ENCODE measurements around the gene CSF1R.
"Not testable (repeated sequence)": the region's sequence is repeated elsewhere in the genome, so short reads cannot be mapped to it uniquely, and the experiment has no call there.

CSF1R gene

DNA sequence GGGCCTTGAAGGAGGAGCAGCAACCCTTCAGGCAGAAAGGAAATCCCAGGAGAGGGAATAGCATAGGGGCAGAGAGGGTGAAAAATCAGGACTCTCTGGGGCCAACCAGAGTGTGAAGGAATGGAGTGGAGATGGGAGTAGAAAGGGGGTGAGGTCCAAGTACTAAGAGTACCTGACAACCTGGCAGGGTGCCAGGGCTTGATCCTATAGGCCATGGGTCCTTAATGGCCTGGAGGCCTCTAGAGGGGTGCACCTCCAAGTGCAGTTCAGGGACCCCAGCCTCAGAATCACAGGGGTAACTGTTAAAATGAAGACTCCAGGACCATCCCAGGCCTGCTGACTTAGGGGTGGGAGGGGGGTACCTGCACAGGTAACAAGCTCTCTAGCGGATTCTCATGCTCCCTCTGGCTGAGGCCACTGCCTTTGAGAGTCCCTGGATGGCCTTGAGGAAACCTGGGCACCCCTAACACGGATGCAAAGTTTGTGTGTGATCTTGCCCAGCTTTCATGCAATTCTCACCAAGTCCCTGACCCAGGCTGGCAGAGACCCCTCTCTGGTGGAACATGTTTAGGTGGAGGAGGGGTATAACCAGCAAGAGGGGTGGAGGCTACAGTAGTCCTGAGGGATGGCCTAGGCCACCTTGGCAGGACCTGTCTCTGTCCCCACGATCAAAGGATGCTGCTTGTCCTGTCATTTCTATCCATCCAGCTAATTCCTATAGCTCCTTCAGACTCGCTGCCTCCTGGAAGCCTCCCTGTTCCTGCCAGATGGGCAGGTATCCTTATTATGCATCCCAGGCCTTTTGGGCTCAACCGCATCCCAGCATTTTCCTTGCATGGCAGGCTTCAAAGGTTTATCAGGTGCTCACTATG lies 17.6 kb upstream of the CSF1R start:
- no peak for DNase-seq (ENCODE audit: low read depth)

DNA sequence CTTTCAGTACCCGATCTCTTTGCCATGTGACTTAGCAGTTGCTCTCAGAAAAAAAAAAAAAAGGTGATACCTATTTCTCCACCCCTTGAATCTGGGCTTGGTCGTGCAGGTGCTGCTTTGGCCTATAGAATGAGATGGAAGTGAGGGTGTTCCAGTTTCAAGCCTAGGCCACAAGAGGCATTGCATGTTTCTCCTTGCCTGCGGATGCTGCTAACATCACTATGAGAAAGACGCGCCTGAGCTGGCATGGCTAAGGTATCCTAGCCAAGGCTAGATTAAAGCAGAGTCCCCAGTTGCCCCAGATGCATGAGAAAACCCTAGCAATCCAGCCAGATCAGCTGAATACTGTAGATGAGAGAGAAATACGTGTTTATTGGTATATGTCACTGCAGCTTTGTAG lies 14.7 kb upstream of the CSF1R start:
- no peak for DNase-seq (ENCODE audit: low read depth)

DNA sequence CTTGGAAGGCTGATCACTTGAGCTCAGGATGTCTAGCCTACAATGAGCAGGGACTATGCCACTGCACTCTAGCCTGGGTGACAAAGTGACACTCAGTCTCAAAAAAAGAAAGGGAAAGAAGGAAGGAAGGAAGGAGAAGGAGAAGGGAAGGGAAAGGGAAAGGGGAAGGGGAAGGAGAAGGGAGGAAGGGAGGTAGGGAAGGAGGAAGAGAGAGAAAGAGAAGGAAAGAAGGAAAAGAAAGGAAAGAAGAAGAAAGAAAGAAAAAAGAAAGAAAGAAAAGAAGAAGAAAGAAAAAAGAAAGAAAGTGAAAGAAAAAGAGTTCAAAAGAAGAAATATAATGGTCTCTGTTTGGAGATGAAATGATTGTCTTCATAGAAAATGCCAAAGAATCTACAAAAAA lies 10.8 kb upstream of the CSF1R start:
- no peak for DNase-seq (ENCODE audit: low read depth)

DNA sequence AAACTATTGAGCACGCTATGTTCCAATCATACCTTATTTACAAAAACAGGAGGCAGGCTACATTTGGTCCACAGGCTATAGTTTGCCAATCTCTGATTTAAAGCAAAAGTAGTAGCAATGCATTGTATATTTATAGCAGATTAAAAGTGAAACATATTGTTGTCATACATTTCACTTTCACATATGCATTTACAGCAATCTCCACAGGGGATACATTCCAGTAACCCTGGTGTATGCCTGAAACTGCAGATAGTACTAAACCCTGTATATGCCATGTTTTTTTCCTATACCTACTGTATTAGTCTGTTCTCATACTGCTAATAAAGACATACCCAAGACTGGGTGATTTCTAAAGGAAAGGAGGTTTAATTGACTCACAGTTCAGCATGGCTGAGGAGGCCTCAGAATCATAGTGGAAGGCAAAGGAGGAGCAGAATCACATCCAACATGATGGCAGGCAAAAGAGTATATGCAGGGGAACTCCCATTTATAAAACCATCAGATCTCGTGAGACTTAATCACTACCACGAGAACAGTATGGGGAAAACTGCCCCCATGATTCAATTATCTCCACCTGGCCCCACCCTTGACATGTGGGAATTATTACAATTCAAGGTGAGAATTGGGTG lies 5.9 kb upstream of the CSF1R start:
- no peak for DNase-seq (ENCODE audit: low read depth)

DNA sequence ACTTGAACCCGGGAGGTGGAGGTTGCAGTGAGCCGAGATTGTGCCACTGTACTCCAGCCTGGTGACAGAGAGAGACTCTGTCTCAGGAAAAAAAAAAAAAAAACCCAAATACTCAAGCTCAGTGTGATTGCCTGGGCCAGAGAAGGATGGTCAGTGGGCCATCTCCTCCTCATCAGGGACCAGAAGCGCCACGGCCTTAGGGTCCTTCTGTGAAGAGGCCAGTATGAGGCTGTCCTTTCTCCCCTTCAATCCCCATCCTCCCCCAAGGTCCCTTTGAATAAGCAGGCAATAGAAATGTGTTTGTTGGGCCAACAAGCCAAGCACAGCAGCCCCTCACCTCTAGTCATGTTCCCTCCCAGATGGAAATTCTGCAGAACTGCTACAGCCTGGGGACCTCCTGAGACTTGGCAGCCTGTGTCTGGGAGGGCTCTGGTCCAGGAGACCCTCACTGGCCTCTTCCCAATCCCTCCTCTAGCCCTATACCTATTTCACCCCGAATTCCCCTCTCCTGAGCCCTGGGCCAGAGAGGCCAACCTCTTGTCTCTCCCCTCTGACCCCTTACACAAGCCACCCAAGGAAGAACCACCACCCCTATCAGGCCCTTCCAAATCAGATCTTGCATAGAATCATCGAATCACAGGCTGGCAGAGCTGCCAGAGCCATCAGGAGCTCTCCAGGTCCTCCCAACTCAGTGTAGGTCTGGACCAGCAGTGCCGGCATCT lies 1.0 kb downstream of the CSF1R start:
- no peak for DNase-seq (ENCODE audit: low read depth)

DNA sequence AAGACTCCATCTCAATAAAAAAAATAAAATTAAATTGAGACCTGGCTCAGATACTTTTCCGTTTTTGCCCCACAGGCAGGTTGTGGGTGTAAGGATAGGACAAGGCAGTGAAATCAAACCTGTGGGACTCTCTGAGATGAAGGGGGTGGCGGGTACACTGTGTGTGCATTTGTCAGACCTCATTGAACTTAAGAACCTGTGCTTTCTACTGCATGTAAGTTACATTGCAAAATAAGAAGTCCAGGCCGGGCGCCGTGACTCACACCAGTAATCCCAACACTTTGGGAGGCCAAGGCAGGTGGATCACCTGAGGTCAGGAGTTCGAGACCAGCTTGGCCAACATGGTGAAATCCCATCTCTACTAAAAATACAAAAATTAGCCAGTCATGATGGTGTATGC lies 1.6 kb downstream of the CSF1R start:
- DNase-seq (ENCODE audit: low read depth) = not testable (repeated sequence)

DNA sequence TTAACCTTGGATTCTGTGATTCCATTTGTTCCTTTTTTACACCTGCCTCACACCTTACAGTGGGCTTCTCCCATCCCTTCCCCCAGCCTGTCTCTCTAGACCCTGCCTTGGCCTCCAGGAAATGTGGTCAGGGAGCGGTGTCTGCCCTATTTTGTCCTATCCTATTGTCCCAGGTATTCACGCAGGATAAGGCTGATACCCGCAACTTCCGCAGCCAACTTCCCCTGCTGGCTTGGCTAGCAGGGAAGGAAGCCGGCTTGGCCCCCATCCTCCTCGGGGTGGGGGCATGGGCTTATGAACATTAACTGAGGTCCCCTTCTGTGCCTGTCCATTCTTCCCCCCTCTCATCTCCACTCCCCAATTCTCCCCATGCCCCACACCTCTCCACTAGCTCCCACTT lies 3.5 kb downstream of the CSF1R start:
- DNase-seq (ENCODE audit: low read depth) = no peak

DNA sequence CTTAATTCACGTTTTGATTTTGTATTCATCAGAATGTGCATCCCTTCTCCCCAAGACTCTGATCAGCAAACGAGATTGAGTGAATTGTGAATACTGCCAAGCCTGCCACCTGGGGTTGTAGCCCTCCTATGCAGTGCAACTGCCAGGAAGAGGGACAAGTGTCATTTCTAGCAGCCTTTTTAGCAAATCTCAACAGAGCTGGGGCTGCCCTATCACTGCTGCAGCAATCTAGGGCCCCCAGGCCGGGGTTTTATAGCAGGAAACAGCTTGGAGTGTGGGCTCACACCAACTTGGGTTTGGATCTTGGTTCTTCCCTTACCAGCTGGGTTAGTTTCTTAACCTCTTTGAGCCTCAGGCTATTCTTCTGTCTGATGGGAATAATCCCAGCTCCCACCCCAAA lies 4.0 kb downstream of the CSF1R start:
- no peak for DNase-seq (ENCODE audit: low read depth)

DNA sequence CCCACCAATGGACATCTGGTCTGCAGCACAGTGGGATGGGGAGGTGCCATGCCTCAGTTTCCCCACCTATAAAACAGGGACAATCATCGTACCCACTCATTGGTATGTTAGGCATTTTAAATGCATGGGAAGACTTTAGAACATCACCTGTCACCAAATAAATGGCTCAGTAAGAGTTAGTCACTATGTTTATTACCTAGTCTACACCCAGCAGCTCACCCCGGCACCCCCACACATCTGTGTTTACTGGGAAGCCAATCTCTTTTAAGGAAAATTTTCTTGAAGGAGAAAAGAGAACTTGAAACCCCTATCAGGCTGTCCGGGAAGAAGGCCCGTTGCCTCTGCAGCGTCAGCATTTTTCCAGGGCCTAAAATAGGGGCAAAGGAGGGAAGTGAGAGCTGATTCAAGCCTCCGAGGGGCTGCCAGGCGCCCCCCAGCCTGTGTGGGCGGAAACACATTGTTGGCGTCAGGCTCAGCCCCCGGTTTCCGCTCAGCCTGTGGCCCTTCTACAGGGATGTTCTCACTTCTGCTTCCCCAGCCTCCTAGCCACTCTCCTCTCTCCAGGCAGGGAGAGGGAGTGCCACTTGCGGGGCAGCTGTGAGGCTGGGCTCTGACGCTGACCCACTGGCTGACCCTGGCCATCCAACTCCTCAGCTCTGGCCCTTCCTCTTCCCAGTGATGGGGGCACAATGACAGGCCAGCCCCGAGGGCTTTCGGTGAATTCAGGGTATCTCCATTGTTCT lies 4.6 kb downstream of the CSF1R start:
- no peak for DNase-seq (ENCODE audit: low read depth)

DNA sequence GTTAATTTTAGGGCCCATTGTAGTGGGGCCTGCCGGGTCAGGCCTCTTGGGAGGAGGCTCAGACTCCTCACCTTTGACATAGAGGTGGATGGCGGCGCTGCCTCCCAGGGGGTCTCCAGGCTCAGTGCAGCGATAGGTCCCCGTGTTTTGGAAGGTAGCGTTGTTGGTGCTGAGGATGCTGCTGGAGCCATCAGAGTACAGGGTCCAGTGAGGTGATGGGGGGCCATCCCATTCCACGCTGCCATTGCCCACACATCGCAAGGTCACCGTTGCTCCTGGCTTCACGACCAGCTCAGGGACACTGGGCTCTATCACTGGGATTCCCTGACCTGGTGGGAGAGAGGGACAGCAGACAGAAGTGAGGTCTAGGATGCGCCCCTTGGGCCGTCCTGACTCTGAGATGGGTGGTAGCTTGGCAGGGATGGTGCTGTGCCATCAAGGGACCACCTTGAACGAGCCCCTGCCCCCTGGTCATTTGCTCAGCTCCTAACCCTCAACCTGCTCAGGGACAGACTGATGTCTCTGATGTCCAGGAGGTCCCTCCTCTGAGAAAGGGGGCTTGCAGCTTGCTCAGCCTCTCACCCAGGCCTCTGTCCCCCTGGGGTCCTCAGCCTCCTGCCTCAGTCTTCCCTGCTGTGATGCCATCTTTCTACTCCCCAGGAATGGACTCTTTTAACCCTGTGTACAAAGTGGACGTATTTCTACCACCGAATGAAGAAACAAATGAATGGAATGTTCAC lies 5.5 kb downstream of the CSF1R start:
- DNase-seq (ENCODE audit: low read depth) = no peak

DNA sequence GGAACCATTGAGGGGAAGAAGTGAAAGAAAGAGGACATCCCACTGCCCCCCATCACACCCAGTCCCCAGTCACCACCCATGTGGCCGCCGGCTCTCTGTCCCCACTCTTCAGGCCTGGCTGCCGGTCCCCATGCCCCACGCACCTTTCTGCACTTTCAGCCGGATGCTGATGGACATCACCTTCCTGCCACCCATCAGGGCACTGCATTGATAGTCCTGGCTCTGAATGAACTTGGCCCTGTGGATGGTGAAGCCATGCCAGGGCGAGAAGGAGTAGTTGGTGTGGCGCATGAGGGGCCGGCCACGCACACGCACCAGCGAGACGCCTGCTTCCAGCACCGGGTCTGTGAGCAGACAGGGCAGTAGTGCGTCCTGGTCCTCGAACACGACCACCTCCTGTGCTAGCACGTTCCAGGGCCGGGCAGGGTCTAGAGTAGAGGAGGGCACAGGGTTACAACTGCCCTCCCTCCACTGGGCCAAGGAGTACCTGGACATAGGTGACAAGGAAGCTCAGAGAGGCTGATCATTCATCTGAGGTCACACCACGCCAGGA lies 6.4 kb downstream of the CSF1R start:
- DNase-seq (ENCODE audit: low read depth) = no peak

DNA sequence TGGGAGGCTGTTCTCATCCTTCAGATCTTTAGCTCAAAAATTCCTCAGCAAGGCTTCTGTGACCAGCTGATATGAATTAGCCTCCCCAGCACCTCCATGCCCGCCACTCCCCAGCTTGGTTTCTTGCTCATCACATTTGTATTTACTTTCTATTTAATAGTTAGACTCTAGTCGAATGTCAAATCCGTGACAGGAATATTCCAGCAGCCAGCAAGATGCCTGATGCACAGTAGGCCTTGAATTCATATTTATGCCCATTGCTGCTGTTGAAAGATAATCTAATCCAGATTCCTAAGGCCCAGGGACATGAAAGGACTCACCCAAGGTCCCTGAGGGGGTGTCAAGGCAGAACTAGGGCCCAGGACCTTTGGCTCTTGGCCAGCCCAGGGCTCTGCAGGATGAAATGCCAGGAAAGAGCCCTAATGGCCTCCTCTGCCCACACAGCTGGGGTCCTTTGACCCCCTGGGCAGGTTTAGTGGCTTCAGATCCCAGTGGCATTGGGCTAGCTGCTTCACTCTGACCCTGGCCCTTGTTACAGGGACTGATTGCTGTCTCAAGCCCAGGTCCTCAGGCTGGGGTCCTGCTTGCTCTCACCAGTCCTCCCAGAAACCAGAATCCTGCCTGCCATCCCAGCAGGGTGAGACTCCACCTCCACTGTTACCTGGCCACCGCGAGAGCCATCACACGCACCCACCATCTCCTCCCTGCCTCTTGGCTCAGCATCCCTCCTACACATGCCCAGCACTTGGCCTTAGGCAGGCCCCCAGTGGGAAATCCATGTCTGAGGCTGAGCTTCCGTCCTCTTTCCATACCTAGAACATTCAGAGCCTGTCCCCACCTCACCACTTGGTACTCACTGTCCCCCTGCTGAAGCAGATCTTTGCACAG lies 7.3 kb downstream of the CSF1R start:
- DNase-seq (ENCODE audit: low read depth) = no peak

DNA sequence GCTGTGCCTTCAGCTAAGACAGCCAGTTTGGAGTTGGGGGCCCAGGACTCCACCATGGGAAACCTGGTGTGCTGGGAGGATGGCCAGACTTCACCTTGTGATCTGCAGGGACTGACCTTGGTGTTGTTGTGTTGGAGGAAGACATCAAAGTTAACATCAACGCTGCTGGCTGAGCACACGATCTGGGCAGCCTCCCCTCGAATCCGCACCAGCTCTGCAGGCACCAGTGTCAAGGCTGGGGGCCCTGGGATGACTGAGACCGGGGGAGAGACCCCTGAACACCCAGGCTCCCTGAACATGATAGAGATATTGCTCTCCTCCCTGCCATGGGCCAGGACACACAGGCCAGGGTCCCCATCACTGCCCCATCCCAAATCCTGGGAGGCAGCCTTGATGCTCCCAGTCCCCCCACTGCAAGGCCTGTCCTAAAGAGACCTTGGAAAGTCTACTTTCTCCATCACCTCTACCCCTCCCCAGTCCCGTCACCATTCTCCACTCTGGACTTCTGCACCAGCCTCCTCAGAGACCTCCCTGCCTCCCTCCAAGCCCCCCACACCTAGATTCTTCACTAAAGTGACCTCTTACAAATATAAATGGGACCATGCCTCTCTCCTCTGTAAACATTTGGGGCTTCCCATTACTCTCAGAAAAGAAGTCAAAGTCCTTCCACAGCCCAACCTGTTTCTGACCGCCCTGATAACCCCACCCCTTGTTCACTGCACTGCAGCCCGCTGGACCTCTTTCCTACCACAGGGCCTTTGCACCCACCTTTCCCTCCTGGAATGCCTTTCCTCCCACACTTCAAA lies 8.2 kb downstream of the CSF1R start:
- DNase-seq (ENCODE audit: low read depth) = no peak

DNA sequence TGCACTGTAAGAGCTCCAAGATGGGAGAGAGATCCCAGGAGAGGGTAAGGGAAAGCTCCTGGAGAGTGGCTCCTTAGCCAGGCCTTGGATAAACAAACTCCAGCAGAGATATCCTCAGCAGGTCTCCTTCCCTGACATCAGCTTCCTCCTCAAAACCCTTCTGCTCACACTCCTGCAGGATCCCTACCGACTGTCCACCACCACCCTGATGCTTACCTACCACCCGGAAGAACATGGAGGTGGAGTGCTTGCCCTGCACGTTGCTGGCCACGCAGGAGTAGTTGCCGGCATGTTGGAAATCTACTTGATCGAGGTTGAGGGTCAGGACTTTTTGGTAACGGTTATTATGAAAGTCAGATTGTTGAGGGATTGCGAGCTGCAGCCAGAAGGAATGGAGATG lies 9.3 kb downstream of the CSF1R start:
- no peak for DNase-seq (ENCODE audit: low read depth)

DNA sequence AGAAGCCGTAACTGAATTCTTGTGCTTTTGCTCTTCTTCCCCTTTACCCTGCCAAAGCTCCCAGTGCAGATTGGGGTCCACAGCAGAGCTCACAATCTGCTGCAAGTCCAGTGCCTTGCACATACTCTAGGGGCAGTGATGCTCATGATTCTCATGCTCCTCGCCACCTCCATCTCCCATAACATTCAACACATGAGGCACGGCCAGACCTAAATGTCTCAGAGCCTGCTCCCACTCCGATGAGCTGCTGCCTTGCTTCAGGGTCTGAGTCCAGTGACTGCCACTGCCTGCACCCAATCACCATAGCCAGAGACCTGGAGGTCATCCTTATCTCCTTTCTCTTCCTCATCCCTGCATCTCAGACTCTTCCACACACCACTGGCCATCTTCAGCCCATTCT lies 10.5 kb downstream of the CSF1R start:
- no peak for DNase-seq (ENCODE audit: low read depth)

DNA sequence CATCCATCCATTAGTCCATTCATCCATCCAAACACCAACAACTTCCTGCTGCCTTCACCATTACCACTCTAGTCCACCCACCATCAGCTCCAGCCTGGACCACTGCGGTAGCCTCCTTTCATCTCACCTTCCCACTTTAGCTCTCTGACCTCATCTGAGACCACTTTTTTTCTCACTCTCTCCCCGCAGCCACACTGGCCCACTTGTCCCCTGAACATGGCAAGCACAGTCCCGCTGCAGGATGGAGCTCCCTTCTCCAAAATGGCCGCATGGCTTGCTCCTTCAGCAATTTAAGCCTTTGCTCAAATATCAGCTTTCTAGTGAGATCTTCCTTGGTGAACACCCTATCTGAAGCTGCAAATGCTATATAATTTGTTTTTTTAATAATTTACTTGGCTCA lies 11.1 kb downstream of the CSF1R start:
- no peak for DNase-seq (ENCODE audit: low read depth)

DNA sequence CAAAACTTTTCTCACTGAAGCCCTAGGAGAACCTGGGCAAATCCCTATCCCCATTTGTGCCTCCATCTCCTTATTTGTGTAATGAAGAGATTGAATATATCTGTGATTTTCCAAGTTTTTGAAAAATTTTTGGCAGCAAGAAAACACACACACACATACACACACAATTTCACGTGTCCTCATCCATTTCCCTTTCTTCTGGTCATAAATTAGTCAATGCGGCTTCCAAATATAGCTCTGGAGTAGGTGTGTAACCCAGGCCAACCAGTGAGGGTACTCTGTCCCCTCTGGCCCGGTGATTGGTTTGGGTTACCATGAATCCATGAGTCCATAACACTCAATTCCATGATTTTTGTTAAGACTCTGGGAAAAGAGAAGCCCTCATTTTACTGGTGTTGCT lies 12.7 kb downstream of the CSF1R start:
- no peak for DNase-seq (ENCODE audit: low read depth)

DNA sequence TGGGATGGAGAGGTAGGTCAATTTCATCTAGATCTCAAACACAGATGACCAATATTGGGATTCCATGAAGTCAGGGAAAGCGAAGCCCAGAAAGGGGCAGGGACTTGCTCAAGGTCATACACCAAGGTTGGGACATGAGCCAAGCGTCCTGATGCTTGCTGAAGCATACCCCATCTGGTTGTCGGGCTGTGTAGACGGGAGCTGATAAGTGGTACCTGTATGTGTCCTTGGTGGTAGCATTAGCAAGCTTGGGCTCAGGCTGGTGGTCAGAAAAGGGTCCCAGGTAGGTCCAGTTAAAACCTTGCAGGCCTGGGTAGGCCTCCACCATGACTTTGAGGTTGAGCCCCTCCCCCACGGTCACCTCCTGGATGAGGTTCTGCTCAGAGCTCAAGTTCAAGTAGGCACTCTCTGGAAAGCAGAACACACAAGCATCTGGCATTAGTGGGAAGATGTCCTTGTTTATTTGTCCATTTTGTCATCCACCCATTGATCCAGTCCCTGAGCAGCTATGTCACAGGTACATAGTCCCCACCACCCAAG lies 13.2 kb downstream of the CSF1R start:
- no peak for DNase-seq (ENCODE audit: low read depth)

DNA sequence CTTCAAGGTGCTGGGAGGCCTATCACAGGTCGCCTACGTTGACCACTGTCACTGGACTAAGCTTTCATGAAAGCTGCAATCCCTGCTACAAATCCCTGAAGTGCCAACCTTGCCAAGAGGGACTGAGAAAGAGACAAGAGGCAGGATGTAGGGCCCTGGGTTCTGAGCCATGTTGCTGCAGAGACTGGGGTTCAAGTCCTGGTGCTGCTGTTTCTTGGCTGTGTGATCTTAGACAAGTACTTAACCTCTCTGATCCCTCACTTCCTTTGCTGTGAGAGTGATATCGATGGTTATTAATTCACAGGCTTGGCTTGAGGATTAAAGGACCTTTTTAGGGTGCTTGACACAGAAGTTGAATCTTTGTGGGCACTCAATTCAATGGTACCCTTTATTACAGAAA lies 15.5 kb downstream of the CSF1R start:
- no peak for DNase-seq (ENCODE audit: low read depth)

All from CMK (cell line).